GM12864 (cell line): Measurements from ENCODE around the gene SERPINB4.

Experiments
- DNase-seq: peaks from one replicate; pipeline ENCODE4 v3.0.0-alpha.2; 2011; ENCODE audit warnings: low read depth
- H3K4me3 ChIP-seq: 2 replicates; pipeline ENCODE4 v1.5.1; 2011; ENCODE audit warnings: mild to moderate bottlenecking, low read depth, low read length, control low read depth
- TF ChIP-seq, protein P1 (sequence below): IDR thresholded peaks from 2 replicates; pipeline ENCODE4 v1.5.1; 2011; ENCODE audit warnings: low read depth, mild to moderate bottlenecking, moderate library complexity, low read length, control low read depth, inconsistent platforms; ENCODE audit errors: missing control alignments

Gene SERPINB4

DNA sequence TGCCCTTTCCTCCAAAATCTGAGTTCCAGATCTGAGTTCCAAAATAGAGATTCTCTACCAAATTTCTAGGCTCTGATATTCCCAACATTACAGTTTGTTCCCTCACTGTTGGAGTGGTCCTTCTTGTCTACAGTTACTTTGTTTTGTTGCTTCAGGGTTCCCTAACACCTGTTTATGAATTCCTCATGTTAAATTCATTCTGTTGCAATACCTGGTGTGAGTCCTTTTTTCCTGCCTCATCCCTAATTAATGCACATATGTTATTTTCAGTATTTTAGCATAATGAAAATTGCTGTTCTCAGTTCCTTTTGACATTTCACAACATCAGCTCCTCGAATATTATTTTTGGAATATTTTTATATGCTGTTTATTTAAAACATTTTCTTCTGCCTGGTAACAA, 40.7 kb downstream of the SERPINB4 start:
- no peak overlapping the region for H3K4me3 ChIP-seq
- TF ChIP-seq, protein P1, sequence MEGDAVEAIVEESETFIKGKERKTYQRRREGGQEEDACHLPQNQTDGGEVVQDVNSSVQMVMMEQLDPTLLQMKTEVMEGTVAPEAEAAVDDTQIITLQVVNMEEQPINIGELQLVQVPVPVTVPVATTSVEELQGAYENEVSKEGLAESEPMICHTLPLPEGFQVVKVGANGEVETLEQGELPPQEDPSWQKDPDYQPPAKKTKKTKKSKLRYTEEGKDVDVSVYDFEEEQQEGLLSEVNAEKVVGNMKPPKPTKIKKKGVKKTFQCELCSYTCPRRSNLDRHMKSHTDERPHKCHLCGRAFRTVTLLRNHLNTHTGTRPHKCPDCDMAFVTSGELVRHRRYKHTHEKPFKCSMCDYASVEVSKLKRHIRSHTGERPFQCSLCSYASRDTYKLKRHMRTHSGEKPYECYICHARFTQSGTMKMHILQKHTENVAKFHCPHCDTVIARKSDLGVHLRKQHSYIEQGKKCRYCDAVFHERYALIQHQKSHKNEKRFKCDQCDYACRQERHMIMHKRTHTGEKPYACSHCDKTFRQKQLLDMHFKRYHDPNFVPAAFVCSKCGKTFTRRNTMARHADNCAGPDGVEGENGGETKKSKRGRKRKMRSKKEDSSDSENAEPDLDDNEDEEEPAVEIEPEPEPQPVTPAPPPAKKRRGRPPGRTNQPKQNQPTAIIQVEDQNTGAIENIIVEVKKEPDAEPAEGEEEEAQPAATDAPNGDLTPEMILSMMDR, result no peak
- DNase-seq, result no peak

DNA sequence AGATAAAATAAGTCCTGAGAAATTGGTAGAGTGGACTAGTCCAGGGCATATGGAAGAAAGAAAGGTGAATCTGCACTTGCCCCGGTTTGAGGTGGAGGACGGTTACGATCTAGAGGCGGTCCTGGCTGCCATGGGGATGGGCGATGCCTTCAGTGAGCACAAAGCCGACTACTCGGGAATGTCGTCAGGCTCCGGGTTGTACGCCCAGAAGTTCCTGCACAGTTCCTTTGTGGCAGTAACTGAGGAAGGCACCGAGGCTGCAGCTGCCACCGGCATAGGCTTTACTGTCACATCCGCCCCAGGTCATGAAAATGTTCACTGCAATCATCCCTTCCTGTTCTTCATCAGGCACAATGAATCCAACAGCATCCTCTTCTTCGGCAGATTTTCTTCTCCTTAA, 47.1 kb downstream of the SERPINB4 start:
- TF ChIP-seq, protein P1, result no peak
- H3K4me3 ChIP-seq, result no peak overlapping the region
- DNase-seq, result no peak

DNA sequence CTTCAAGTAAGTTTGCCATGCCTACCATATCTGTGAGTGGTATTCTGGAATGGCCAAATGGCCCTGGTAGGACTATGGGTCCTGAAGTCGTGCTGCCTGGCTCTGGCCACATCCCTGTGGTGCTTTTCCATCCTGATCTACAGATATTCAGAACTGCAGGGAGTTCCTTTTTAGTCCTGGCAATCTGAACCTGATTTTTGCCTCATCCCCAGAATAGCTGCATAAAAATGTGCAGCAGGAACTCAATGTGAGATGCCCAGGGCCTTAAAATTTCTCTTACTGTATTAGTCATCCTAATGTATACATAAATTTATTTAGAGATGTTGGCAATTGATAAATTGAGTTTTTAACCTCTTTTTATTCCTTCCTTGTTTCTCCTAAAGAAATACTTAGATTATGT, 51.6 kb downstream of the SERPINB4 start:
- TF ChIP-seq, protein P1, result no peak
- H3K4me3 ChIP-seq, result no peak overlapping the region
- no peak for DNase-seq

DNA sequence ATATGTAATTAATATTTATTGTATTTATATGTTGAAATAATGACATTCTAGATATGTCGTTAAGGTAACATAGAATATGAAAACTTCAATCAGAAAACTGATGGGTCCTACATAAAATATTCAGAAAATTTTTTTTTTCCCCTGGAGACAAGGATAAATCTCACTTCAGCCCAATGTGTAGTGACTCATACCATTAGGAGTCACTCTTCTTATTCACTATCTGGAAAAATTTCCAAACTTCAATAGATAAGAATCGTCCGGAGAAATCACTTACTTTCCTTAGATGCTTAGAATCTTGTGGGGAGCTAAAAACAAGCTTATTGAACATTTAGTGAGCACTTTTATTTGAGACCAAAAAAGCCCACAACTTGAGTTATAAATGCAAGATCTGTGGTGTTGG, 52.3 kb downstream of the SERPINB4 start:
- TF ChIP-seq, protein P1, result no peak
- H3K4me3 ChIP-seq, result no peak overlapping the region
- DNase-seq, result no peak

DNA sequence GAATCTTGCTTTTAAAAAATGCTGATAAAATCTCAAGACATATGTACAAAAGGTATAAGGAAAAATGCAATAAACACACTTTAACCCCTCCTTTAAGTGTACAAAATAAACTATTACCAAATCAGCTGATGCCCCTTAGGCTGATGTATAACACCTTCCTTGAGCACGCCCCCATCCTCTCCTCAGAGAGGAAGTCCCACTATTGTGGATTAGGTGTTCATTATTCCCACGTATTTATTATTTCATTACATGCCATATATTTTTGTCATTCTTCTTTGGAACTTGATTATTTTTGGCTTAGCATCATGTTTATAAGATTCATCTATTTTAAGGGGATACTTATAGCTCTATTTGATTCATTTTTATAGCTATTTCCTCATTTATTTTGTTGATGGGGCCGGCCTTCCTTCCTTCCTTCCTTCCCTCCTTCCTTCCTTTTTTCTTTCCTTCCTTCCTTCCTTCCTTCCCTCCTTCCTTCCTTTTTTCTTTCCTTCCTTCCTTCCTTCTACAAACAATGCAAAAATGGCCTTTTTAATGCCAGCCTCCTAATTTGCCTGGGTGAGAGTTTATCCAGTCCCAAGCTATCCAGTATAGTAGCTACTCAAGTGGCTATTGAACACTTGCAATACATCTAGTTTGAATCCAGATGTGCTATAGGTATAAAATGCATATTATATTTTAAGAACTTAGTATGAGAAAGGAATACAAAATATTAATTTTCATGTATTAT, 52.9 kb downstream of the SERPINB4 start:
- no peak for DNase-seq
- TF ChIP-seq, protein P1, result no peak

DNA sequence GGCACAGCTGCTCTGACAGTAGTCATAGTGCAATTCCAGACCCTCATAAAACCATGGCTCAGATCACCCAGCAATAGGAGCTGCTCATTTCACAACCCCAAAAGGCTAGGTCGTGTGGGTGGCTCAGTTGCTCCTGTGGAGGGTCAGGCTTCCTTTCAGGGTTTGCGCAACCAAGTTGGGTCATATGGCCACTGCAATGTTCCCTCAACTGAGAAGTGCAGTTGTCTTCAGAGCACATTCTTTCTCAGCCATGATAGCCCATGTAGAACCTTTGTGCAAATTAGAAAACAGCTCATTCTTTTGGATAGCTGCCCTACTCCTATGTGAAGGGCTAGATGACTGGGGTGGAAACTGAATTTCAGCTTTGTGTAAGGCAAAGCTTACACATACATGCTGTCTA, 53.7 kb downstream of the SERPINB4 start:
- TF ChIP-seq, protein P1, result no peak
- no peak overlapping the region for H3K4me3 ChIP-seq
- no peak for DNase-seq

More for the DNA sequence above, 52.9 kb downstream of the SERPINB4 start:
- no peak overlapping the region for H3K4me3 ChIP-seq

DNA sequence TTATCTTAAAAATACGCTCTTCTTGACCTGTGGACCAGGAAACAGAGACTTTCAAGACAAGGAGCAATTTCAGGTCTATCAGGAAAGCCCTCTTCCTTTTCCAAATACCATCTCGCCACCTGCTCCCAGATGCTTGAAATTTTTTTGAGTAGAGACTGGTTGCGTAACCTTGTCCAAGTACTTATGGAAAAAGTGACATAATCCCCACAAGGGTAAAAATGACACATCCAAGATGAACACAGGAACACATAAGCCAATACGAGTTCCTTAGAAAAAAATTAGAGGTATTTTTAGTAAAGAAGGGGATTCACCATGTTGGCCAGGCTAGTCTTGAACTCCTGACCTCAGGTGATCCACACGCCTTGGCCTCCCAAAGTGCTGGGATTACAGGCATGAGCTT, 55.1 kb downstream of the SERPINB4 start:
- no peak for DNase-seq
- TF ChIP-seq, protein P1, result no peak
- H3K4me3 ChIP-seq, result no peak overlapping the region
